Uterus (tissue), 2 donors: ENCODE measurements around the gene TEX261.
"Not testable (repeated sequence)": the region's sequence is repeated elsewhere in the genome, so short reads cannot be mapped to it uniquely, and the experiment has no call there.

Source experiments
- CTCF ChIP-seq, 4 experiments: fragments of 200-600 bp in 2 of 4; fragments of 450-650 bp in 2 of 4; sonication (generic) in 2 of 4; IDR thresholded peaks; one replicate each; pipeline ENCODE4 v1.5.1; 2016 to 2019; ENCODE audit warnings: antibody characterized with exemption in 4 of 4, mild to moderate bottlenecking in 2 of 4, moderate library complexity in 1 of 4
- POLR2A ChIP-seq, 2 donors: fragments of 450-650 bp; IDR thresholded peaks; one replicate each; pipeline ENCODE4 v1.6.1; 2016; ENCODE audit warnings: antibody characterized with exemption in 2 of 2, mild to moderate bottlenecking in 1 of 2, moderate library complexity in 1 of 2

DNA sequence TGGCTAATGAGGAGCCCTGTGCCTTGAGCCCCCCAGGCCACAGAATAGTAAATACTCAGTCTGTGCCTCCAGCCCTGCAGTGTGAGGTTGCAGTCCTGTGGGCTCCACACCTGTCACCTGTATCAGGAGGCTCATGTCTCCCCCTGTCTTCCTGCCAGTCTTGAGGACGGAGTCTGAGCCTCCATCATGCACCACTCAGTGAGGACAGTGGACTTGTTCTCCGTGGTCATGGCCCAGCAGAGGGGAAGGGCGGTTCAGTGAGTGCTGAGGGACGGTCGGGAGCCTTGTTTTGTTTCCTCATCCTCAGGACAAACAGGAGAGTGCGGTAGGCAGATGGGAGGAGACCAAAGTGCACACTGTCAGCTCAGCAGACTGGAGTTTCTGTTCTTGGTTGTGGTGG, 17.1 kb upstream of the TEX261 start:
- TF ChIP-seq POLR2A, CTCF (IDR thresholded peaks at IDR 0.05): not testable (repeated sequence)
